Testis (tissue), 3 donors: ENCODE measurements around the gene SPPL2A. TPM values are rescaled to one million over a fixed set of nuclear protein-coding genes. Genes with fewer than 3 reads are reported as not detected.
A peak's percentile ranks its signal among the peaks of the same experiment; 100 is the strongest.

ENCODE experiments used
- DNase-seq: peaks from one replicate; pipeline ENCODE4 v3.0.0-alpha.2; 2019
- H3K27ac ChIP-seq, 2 donors: fragments of 200-600 bp; sonication (generic); one replicate each; pipeline ENCODE4 v1.5.1; 2019
- H3K27me3 ChIP-seq: fragments of 200-600 bp; sonication (generic); one replicate; pipeline ENCODE4 v1.5.1; 2019
- H3K36me3 ChIP-seq: fragments of 200-600 bp; sonication (generic); one replicate; pipeline ENCODE4 v1.5.1; 2017; ENCODE audit warnings: low read depth; ENCODE audit errors: missing control alignments
- H3K4me1 ChIP-seq: fragments of 200-600 bp; sonication (generic); one replicate; pipeline ENCODE4 v1.5.1; 2019
- H3K4me3 ChIP-seq, 2 donors: fragments of 200-600 bp; sonication (generic); one replicate each; pipeline ENCODE4 v1.5.1; 2017 to 2019
- H3K9me3 ChIP-seq: fragments of 200-600 bp; sonication (generic); one replicate; pipeline ENCODE4 v1.5.1; 2017
- POLR2A ChIP-seq: fragments of 450-650 bp; IDR thresholded peaks from one replicate; pipeline ENCODE4 v1.6.1; 2017; ENCODE audit warnings: antibody characterized with exemption, mild to moderate bottlenecking, moderate library complexity
- WGBS, 2 donors: methylation state at CpG; one replicate each; pipeline ENCODE4 v1.1.5; 2018; 5-methylcytosine and 5-hydroxymethylcytosine counted together
- intact Hi-C: fragments of 100-400 bp; cut with DNase I; formaldehyde crosslinking; loops from one replicate; pipeline ENCODE4 v1.15.1; 2023; ENCODE audit warnings: low total_unique reads
- polyA plus RNA-seq: library from polyadenylated mRNA; stranded (reverse); fragments of 350-450 nt; fragmentation: Illumina TruSeq; extraction: RNeasy Lipid Tissue Mini Kit (QIAGEN cat#74804); gene quantifications from one replicate; pipeline ENCODE4 v1.2.3, GENCODE V29; 2014; ENCODE audit warnings: low read depth, low replicate concordance; ENCODE audit not compliant: insufficient read depth
- total RNA-seq, 2 donors: library from RNA; depleted of rRNA; stranded (reverse); fragments of >200 nt; gene quantifications; one replicate each; pipeline ENCODE4 v1.2.3, GENCODE V29; 2016
- TF ChIP-seq, protein P1 (sequence below), 3 experiments: fragments of 450-650 bp in 2 of 3; fragments of 200-600 bp in 1 of 3; sonication (generic) in 1 of 3; IDR thresholded peaks; one replicate each; pipeline ENCODE4 v1.5.1; 2016 to 2019; ENCODE audit warnings: antibody characterized with exemption in 3 of 3, mild to moderate bottlenecking in 2 of 3, moderate library complexity in 1 of 3

Gene SPPL2A
- total and polyA plus RNA-seq, 3 donors from 2014 or later: 41.2 to 89.3 (median 70.9) TPM

DNA sequence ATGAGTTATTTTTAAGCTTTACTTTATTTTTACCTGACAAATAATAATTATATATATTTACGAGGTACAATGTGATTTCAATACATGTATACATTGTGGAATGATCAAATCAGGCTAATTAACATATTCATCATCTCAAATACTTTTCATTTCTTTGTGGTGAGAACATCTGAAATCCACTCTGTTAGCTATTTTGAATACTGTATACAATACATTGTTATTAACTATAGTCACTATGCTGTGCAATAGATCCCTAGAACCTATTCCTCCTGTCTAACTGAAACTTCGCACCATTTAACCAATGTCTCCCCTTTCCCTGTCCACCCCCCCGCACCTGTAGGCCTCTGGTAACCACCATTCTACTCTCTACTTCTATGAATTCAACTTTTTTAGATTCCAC, 7.9 kb upstream of the SPPL2A start:
- Histone ChIP-seq H3K4me3 (no peak overlapping the region), H3K27ac (no peak overlapping the region), H3K27me3 (no peaks in the 10 kb centered on the region), H3K36me3 (no peaks in the 10 kb centered on the region), H3K9me3 (no peaks in the 10 kb centered on the region), H3K4me1 (no peaks in the 10 kb centered on the region)
- intact Hi-C loops: no loop called here
- TF ChIP-seq, protein P1, sequence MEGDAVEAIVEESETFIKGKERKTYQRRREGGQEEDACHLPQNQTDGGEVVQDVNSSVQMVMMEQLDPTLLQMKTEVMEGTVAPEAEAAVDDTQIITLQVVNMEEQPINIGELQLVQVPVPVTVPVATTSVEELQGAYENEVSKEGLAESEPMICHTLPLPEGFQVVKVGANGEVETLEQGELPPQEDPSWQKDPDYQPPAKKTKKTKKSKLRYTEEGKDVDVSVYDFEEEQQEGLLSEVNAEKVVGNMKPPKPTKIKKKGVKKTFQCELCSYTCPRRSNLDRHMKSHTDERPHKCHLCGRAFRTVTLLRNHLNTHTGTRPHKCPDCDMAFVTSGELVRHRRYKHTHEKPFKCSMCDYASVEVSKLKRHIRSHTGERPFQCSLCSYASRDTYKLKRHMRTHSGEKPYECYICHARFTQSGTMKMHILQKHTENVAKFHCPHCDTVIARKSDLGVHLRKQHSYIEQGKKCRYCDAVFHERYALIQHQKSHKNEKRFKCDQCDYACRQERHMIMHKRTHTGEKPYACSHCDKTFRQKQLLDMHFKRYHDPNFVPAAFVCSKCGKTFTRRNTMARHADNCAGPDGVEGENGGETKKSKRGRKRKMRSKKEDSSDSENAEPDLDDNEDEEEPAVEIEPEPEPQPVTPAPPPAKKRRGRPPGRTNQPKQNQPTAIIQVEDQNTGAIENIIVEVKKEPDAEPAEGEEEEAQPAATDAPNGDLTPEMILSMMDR (IDR thresholded peaks at IDR 0.05): no peak
- TF ChIP-seq POLR2A: no peak
- no peak for DNase-seq
- 95 to 96% methylated on average over 3 of the region's 3 CpGs for WGBS, 2 donors

DNA sequence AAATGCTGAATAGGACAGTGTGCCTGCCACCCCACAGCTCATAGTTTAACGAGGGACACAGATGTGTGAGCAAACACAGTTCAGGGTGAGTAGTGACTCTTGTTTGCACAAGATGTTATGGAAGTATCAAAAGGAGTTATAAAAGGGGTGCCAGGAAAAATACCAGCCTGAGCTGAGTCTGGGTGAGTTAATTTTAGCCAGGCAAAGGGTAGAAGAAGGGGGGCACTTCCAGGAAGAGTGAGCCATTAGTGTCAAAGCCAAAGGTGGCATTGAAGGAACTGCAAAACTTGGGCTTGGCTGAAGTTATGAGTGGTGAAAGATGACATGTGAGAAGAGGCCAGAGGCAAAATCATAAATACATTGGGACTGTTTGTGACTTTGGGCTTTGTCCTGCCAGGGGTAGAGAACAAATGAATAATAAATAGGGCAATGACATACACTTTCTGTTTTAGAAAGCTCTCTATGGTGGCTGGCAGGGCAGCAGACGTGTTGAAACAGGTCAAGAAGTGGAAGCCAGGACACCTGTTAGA, 1.9 kb upstream of the SPPL2A start:
- DNase-seq: no peak
- 51 to 58% methylated on average over 2 of the region's 2 CpGs for WGBS, 2 donors
- Histone ChIP-seq H3K4me1 (peaks cover 9% of the 10 kb centered on the region), H3K27ac (no peak overlapping the region), H3K27me3 (no peaks in the 10 kb centered on the region), H3K9me3 (no peaks in the 10 kb centered on the region), H3K36me3 (no peaks in the 10 kb centered on the region), H3K4me3 (no peak overlapping the region)
- intact Hi-C loops: no loop called here
- TF ChIP-seq, protein P1 (IDR thresholded peaks at IDR 0.05): no peak
- no peak for TF ChIP-seq POLR2A

DNA sequence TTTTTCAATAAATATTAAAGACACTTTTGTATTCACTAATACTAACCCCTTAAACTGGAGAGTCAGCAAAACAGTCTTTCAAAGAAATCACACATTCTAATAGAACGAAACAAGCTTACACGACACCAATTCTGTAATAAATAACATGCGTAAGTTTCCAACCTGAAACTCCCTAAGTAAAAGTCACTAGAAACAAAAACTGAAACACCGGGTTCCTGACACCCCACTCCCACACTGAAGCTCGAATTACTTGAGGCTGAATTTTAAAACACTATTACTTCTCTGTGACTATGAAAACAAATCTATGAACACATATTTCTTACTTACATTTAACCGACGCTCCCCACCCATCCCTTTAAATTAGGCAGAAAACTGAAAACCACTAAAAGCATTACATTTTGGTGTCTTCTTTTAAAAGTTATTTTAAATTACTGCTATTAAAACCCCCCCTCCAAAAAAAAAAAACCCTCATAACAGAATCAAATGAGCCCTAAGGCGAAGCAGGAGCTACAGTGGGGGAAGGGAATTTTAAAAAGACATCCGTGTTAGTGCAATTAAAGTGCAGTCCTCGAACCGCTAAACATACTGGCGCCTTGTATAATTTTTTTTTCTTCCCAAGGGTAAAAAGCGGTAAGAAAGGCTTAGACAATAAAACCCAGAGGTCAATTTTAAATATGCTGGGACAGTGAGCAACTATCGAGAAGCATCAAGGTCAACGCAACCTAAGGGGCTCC, 878 bp downstream of the SPPL2A start:
- 0% methylated on average over 15 of the region's 15 CpGs for WGBS, 2 donors
- Histone ChIP-seq H3K4me3 (peak overlapping the region; percentile 81 to 90), H3K9me3 (no peaks in the 10 kb centered on the region), H3K27me3 (no peaks in the 10 kb centered on the region), H3K4me1 (peaks cover 9% of the 10 kb centered on the region), H3K36me3 (no peaks in the 10 kb centered on the region), H3K27ac (peak overlapping the region; percentile 91 to 96)
- no peak for DNase-seq
- TF ChIP-seq, protein P1 (IDR thresholded peaks at IDR 0.05): no peak
- TF ChIP-seq POLR2A: no peak
- intact Hi-C loops: no loop called here

DNA sequence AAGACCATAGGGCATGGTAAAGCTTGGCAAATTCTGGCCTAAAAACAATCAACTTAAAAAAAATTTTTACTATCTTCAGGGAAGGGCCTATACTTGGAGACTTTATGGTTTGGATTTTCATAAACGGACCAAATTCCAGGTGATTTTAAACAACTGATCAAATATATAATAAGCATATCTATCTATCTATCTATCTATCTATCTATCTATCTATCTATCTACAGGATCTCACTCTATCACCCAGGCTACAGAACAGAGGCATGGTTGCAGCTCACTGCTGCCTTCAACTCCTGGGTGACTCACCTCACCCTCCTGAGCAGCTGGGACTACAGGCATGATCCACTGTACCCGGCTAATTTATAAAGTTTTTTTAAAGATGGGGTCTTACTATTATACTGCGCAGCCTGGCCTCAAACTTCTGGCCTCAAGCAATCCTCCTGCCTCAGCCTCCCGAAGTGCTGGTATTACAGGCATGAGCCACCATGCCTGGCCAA, 6.7 kb downstream of the SPPL2A start:
- no peak overlapping the region for H3K4me3 ChIP-seq
- H3K27me3 ChIP-seq: no peaks in the 10 kb centered on the region
- no peak for DNase-seq
- H3K27ac ChIP-seq: no peak overlapping the region
- no peak for TF ChIP-seq POLR2A
- TF ChIP-seq, protein P1 (IDR thresholded peaks at IDR 0.05): no peak
- H3K9me3 ChIP-seq: no peaks in the 10 kb centered on the region
- no peaks in the 10 kb centered on the region for H3K36me3 ChIP-seq
- intact Hi-C loops: no loop called here
- 83 to 97% methylated on average over 4 of the region's 4 CpGs for WGBS, 2 donors
- H3K4me1 ChIP-seq: peaks cover 3% of the 10 kb centered on the region
